Activated T-helper 2 cell treated with anti-CD3 and anti-CD28 coated beads, Interferon-gamma antibody, Interleukin-2, Interleukin-4, amounts not matched to agents 10 μg/mL and 5 μg/mL and 100 μg/mL, durations not matched to agents 14 hours and 24 hours and 36 hours (primary cell): ENCODE measurements around the gene LMTK2. TPM values are rescaled to one million over a fixed set of nuclear protein-coding genes. Genes with fewer than 3 reads are reported as not detected.

Experiments used
- DNase-seq: peaks from one replicate; pipeline ENCODE4 v3.0.0; 2021; ENCODE audit warnings: low spot score
- H3K27ac Mint-ChIP-seq: one replicate; pipeline ENCODE4 v1.8.0; 2021; ENCODE audit warnings: mixed read lengths
- H3K27me3 Mint-ChIP-seq: one replicate; pipeline ENCODE4 v1.8.0; 2021; ENCODE audit warnings: low read depth, mixed read lengths
- H3K36me3 Mint-ChIP-seq: one replicate; pipeline ENCODE4 v1.8.0; 2021; ENCODE audit warnings: low read depth, mixed read lengths
- H3K4me1 Mint-ChIP-seq: one replicate; pipeline ENCODE4 v1.8.0; 2021; ENCODE audit warnings: low read depth, mixed read lengths
- H3K4me3 Mint-ChIP-seq: one replicate; pipeline ENCODE4 v1.8.0; 2021; ENCODE audit warnings: low read depth, mild to moderate bottlenecking, moderate library complexity, mixed read lengths
- H3K9me3 Mint-ChIP-seq: one replicate; pipeline ENCODE4 v1.8.0; 2021; ENCODE audit warnings: mixed read lengths
- intact Hi-C: fragments of 100-400 bp; cut with micrococcal nuclease; formaldehyde crosslinking; loops from one replicate; pipeline ENCODE4 v1.15.1; 2023
- total RNA-seq: library from RNA; stranded (reverse); gene quantifications from 2 replicates; pipeline ENCODE4 v1.2.3, GENCODE V29; 2022

LMTK2 gene
- total RNA-seq, 1 donor from 2014 or later, result 14.7 TPM

DNA sequence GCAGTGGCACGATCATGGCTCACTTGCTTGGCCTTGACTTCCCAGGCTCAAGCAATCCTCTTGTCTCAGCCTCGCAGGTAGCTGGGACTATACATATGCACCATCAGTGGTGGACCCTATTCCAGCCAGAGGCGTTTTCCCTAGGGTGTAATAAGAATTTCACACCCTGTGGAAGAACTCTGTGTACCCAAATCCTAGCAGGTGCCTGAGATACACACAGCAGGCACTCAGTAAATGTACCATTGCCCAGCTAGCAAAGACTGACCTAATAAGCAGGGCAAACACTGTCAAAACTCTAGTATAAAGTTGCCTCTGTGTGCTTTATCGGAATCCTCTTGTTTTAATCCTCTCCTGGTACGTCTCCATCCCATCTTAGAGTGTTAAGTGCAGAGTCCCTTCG, 70.9 kb downstream of the LMTK2 start:
- H3K9me3 Mint-ChIP-seq, result no peaks in the 10 kb centered on the region
- H3K36me3 Mint-ChIP-seq, result no peaks in the 10 kb centered on the region
- no peak overlapping the region for H3K27ac Mint-ChIP-seq
- H3K4me3 Mint-ChIP-seq, result no peak overlapping the region
- no peak for DNase-seq
- H3K27me3 Mint-ChIP-seq, result no peaks in the 10 kb centered on the region
- no peaks in the 10 kb centered on the region for H3K4me1 Mint-ChIP-seq
- intact Hi-C loops, result no loop called here

DNA sequence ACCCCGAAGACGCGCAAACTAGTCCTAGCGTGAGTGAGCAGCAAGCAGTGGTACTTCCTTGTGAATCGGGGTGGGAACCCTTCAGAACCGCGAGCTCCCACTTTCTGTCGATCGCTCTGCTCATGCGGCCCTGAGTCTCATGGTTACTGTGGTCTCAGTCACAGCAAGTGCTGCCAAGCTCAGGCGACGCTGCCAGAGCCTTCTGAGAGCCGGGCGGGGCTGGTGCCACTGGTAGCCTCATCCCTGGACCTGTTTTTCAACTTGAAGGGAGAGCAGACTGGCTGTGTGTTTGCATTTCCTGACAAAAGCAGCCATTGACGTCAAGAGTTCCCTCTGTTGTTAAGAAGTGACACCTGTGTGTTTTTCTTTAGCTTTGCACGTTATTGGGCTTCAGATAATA, 71.7 kb downstream of the LMTK2 start:
- Mint-ChIP-seq H3K27ac (no peak overlapping the region), H3K9me3 (no peaks in the 10 kb centered on the region), H3K27me3 (no peaks in the 10 kb centered on the region), H3K36me3 (no peaks in the 10 kb centered on the region), H3K4me1 (no peaks in the 10 kb centered on the region), H3K4me3 (no peak overlapping the region)
- DNase-seq, result no peak
- intact Hi-C loops, result no loop called here

DNA sequence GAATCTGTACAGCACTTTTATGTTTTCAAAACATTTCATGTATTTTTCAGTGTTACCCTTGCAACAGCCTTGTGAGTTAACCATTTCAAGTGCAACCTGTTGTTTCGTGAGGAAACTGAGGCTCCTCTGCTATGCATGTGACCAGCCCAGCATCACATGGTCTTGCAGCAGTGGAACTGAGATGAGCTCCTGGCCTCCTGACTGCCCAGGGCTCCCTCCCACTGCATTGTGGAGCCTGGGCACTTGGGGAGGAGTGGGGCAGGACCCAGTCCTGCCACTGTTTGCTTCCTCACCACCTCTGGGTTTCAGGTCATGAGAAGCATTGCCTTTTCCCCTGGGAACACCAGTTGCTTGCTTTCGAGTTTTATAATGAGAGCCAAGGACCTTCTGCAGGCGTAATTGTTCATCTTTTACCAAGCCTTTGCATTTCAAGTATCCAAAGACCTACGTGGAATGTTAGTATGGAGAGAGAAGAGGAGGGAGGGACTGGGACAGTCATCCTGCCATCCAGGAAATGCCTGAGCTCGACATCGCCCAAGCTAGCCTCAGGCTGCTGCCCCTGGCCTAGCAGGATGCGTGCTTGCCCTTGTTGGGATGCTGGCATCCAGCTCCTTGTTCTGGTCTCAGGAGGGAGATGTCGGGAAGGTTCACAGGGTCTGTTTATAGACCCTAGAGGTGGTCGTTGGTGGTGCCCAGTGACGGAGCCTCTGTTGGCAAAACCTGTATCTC, 72.3 kb downstream of the LMTK2 start:
- H3K27me3 Mint-ChIP-seq, result no peaks in the 10 kb centered on the region

DNA sequence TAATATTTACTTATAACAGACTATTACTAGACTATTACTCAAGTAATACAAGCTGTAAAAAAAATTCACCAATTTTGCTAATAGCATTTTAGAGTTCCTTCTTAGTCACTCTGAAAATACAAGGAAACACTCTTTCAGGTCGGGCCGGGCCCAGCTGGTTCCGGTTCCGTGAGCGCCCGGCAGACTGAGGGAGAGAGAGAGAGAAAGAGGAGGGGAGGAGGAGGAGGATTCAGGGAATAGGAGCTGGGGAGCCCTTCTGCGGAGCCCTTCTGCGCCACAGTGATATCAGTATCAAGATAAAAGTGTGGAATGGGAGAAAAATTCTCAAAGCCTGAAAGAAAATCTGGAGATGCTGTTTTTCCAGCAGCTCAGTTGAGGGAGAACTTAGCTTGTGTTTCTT, 74.1 kb downstream of the LMTK2 start:
- H3K36me3 Mint-ChIP-seq, result no peaks in the 10 kb centered on the region
- H3K4me1 Mint-ChIP-seq, result no peaks in the 10 kb centered on the region
- no peak overlapping the region for H3K27ac Mint-ChIP-seq
- no peaks in the 10 kb centered on the region for H3K9me3 Mint-ChIP-seq
- no peak overlapping the region for H3K4me3 Mint-ChIP-seq
- no peaks in the 10 kb centered on the region for H3K27me3 Mint-ChIP-seq
- DNase-seq, result no peak
- intact Hi-C loops, result no loop called here

More for the DNA sequence above, 72.3 kb downstream of the LMTK2 start:
- no peak for DNase-seq
- Mint-ChIP-seq H3K36me3 (no peaks in the 10 kb centered on the region), H3K4me3 (no peak overlapping the region), H3K4me1 (no peaks in the 10 kb centered on the region), H3K27ac (no peak overlapping the region), H3K9me3 (no peaks in the 10 kb centered on the region)
- intact Hi-C loops, result no loop called here

DNA sequence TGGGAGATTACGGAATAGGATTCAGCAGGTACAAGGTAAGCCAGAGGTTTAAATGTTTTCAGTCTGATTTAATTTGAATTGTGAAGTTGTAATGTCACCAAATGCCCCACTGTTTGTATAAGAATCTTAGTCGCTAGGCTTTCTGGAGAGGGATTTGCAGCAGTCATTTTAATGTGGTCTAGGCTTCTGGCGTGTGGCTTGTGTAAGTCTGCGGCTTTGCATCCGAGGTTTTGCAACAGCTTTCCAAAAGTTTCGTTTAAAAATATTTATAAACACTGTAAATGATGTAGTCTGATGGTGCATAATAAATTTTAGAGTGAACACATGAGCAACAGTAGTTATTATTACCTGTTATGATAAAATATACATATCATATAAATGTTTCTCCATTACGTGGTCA, 78.4 kb downstream of the LMTK2 start:
- Mint-ChIP-seq H3K27me3 (no peaks in the 10 kb centered on the region), H3K4me1 (no peaks in the 10 kb centered on the region), H3K4me3 (no peak overlapping the region), H3K36me3 (peaks cover 14% of the 10 kb centered on the region), H3K27ac (no peak overlapping the region), H3K9me3 (no peaks in the 10 kb centered on the region)
- DNase-seq, result no peak
- intact Hi-C loops, result no loop called here

DNA sequence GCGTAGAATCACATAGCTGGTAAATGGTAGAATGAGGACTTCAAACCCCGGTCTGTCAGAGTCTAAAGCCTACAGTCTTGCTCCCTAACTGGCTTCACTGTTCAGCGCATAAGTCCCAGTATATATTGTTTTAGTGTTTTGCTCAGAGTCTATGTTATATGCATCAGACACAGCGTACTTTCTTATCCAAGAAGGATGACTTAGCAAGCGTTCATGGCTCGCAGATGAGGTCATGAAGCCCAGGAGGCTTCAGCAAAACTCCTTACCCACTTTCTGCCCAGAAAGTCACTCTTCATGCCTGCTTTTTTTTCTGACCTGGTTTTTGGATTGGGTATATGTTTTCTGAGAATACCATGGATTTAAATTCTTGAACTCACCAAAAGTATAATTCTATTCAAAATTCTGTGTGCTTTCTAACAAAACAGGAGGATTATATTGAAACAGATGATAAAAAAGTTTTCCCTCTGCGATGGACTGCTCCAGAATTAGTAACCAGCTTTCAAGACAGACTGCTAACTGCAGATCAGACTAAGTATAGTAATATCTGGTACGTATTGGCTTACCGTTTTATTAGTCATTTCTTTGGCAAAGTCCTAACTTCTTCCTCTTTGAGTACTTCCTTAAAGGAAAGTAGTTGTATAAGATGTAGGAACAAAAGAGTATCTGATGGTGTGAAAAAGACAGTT, 79.9 kb downstream of the LMTK2 start:
- peaks cover 20% of the 10 kb centered on the region for H3K36me3 Mint-ChIP-seq
- no peak overlapping the region for H3K4me3 Mint-ChIP-seq
- no peaks in the 10 kb centered on the region for H3K4me1 Mint-ChIP-seq
- no peak overlapping the region for H3K27ac Mint-ChIP-seq
- H3K27me3 Mint-ChIP-seq, result no peaks in the 10 kb centered on the region
- no peak for DNase-seq
- H3K9me3 Mint-ChIP-seq, result no peaks in the 10 kb centered on the region
- intact Hi-C loops, result no loop called here

DNA sequence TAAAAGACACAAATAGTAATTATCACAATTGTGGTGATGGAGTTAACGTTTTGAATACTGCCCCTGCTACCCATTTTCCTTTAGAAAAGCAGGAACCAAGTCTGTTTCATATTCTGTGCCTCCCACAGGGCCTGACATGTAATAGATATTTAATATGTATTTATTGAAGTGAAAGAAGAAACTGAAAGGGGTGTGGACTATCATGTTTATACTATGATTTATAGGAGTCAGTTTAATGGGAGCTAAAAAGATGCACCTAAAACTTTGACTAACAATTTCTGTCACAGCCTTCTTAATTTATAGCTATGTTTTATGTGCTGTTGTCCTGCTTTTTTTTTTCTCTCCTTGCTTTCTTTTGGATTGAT, 80.5 kb downstream of the LMTK2 start:
- Mint-ChIP-seq H3K27ac (no peak overlapping the region), H3K27me3 (no peaks in the 10 kb centered on the region), H3K9me3 (no peaks in the 10 kb centered on the region), H3K4me1 (no peaks in the 10 kb centered on the region), H3K36me3 (peaks cover 20% of the 10 kb centered on the region), H3K4me3 (no peak overlapping the region)
- intact Hi-C loops, result no loop called here
- no peak for DNase-seq

DNA sequence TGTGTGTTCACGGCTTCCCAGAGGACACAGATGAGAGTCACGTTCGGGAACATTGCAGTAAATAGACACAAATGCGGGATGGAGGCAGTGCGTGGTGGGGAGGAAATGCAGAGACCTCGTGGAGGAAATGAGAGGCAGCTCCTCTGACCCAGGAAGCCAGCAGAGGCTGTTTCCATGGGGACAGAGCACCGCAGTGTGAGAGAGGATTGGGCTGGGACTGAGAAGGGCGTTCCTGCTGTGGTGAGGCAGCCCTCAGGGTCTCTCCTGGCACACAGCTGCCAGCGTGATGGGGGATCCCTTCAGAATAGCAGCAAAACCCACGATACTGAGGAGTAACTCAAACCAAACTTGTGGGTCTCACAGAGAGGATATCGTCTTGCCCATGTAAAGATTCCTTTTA, 82.9 kb downstream of the LMTK2 start:
- no peaks in the 10 kb centered on the region for H3K27me3 Mint-ChIP-seq
- H3K36me3 Mint-ChIP-seq, result peaks cover 36% of the 10 kb centered on the region
- DNase-seq, result no peak
- H3K27ac Mint-ChIP-seq, result no peak overlapping the region
- H3K9me3 Mint-ChIP-seq, result no peaks in the 10 kb centered on the region
- no peak overlapping the region for H3K4me3 Mint-ChIP-seq
- intact Hi-C loops, result no loop called here
- H3K4me1 Mint-ChIP-seq, result no peaks in the 10 kb centered on the region

DNA sequence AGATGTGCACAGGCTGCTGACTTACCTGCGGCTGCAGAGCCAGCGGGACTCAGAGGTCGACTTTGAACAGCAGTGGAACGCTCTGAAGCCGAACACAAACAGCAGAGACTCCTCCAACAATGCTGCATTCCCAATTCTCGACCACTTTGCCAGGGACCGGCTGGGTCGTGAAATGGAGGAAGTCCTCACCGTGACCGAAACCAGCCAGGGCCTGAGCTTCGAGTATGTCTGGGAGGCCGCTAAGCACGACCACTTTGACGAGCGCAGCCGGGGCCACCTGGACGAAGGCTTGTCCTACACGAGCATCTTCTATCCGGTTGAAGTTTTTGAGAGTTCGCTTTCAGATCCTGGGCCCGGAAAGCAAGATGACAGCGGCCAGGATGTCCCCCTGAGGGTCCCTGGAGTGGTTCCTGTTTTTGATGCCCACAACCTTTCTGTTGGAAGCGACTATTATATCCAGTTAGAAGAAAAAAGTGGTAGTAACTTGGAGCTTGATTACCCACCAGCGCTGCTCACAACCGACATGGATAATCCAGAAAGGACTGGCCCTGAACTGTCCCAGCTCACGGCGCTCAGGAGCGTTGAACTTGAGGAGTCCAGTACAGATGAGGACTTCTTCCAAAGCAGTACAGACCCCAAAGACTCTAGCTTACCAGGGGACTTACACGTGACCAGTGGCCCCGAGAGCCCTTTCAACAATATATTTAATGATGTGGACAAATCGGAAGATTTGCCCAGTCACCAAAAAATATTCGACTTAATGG, 85.2 kb downstream of the LMTK2 start:
- intact Hi-C loops, result no loop called here
- Mint-ChIP-seq H3K27ac (no peak overlapping the region), H3K9me3 (no peaks in the 10 kb centered on the region), H3K36me3 (peaks cover 45% of the 10 kb centered on the region), H3K4me3 (no peak overlapping the region), H3K4me1 (peaks cover 2% of the 10 kb centered on the region), H3K27me3 (no peaks in the 10 kb centered on the region)
- no peak for DNase-seq

DNA sequence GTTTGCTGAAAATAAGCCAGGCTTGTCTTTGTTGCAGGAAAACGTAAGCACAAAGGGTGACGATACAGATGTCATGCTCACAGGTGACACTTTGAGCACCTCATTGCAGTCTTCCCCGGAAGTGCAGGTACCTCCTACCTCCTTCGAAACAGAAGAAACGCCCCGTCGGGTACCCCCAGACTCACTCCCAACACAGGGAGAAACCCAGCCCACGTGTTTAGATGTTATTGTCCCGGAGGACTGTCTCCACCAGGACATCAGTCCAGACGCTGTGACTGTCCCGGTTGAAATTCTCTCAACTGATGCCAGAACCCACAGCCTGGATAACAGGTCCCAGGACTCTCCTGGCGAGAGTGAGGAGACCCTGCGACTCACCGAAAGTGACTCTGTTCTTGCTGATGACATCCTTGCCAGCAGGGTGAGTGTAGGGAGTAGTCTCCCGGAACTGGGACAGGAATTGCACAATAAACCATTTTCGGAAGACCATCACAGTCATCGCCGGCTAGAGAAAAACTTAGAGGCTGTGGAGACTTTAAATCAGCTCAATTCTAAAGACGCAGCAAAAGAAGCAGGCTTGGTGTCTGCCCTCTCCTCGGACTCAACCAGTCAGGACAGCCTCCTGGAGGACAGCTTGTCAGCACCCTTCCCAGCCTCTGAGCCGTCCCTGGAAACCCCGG, 86.3 kb downstream of the LMTK2 start:
- H3K27me3 Mint-ChIP-seq, result no peaks in the 10 kb centered on the region
- no peak for DNase-seq
- intact Hi-C loops, result no loop called here
- H3K4me3 Mint-ChIP-seq, result no peak overlapping the region
- H3K27ac Mint-ChIP-seq, result no peak overlapping the region
- peaks cover 2% of the 10 kb centered on the region for H3K4me1 Mint-ChIP-seq
- no peaks in the 10 kb centered on the region for H3K9me3 Mint-ChIP-seq
- peaks cover 44% of the 10 kb centered on the region for H3K36me3 Mint-ChIP-seq

DNA sequence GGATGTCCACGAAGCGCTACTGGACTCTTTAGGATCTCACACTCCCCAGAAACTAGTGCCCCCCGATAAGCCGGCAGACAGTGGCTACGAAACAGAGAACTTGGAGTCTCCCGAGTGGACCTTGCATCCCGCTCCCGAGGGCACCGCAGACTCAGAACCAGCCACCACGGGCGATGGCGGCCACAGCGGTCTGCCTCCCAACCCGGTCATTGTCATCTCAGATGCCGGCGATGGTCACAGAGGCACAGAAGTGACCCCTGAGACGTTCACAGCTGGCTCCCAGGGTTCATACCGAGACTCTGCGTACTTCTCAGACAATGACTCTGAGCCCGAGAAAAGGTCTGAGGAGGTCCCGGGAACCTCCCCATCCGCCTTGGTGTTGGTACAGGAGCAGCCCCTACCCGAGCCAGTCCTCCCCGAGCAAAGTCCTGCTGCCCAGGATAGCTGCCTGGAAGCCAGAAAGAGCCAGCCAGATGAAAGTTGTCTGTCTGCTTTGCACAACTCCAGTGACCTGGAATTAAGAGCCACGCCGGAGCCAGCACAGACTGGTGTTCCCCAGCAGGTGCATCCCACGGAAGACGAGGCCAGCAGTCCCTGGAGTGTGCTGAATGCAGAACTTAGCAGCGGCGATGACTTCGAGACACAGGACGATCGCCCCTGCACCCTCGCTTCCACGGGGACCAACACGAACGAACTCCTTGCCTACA, 87.0 kb downstream of the LMTK2 start:
- Mint-ChIP-seq H3K9me3 (no peaks in the 10 kb centered on the region), H3K27me3 (no peaks in the 10 kb centered on the region), H3K4me3 (no peak overlapping the region), H3K27ac (no peak overlapping the region), H3K4me1 (peaks cover 2% of the 10 kb centered on the region), H3K36me3 (peaks cover 41% of the 10 kb centered on the region)
- DNase-seq, result no peak
- intact Hi-C loops, result no loop called here

DNA sequence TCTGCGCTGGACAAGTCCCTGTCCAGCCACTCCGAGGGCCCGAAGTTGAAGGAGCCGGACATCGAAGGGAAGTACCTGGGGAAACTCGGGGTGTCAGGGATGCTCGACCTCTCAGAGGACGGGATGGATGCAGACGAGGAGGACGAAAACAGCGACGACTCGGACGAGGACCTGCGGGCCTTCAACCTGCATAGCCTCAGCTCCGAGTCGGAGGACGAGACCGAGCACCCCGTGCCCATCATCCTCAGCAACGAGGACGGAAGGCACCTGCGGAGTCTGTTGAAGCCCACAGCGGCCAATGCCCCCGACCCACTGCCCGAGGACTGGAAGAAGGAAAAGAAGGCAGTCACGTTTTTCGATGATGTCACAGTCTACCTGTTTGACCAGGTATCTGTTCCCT, 87.5 kb downstream of the LMTK2 start:
- peaks cover 2% of the 10 kb centered on the region for H3K4me1 Mint-ChIP-seq
- DNase-seq, result no peak
- H3K4me3 Mint-ChIP-seq, result no peak overlapping the region
- no peak overlapping the region for H3K27ac Mint-ChIP-seq
- peaks cover 39% of the 10 kb centered on the region for H3K36me3 Mint-ChIP-seq
- H3K27me3 Mint-ChIP-seq, result no peaks in the 10 kb centered on the region
- peaks cover 4% of the 10 kb centered on the region for H3K9me3 Mint-ChIP-seq
- intact Hi-C loops, result no loop called here
